Activated CD8-positive, alpha-beta T cell treated with anti-CD3 and anti-CD28 coated beads for 36 hours (primary cell): ENCODE results near the gene WDR3. TPM values are rescaled to one million over a fixed set of nuclear protein-coding genes. Genes with fewer than 3 reads are reported as not detected.
"Not testable (repeated sequence)": the region's sequence is repeated elsewhere in the genome, so short reads cannot be mapped to it uniquely, and the experiment has no call there.

Experiments used
- ATAC-seq: fragments of 200-7000 bp; cut with Tn5 transposase; one replicate; pipeline ENCODE4 v1.10.0; 2021; ENCODE audit warnings: mild to moderate bottlenecking, moderate library complexity
- CTCF ChIA-PET: fragments of 350-600 bp; sonication (Branson Sonifier 250); formaldehyde crosslinking; loops from one replicate; lab custom pipeline; 2021; ENCODE audit warnings: antibody characterized with exemption; lab: Charles Lee
- POLR2A ChIA-PET: fragments of 350-600 bp; sonication (Branson Sonifier 250); formaldehyde crosslinking; loops from one replicate; lab custom pipeline; 2021; ENCODE audit warnings: antibody characterized with exemption; lab: Charles Lee
- DNase-seq: peaks from one replicate; pipeline ENCODE4 v3.0.0-alpha.2; 2020
- H3K27ac Mint-ChIP-seq: one replicate; pipeline ENCODE4 v1.8.0; 2021; ENCODE audit warnings: mild to moderate bottlenecking, mixed read lengths
- H3K27me3 Mint-ChIP-seq: one replicate; pipeline ENCODE4 v1.8.0; 2021; ENCODE audit warnings: mixed read lengths
- H3K36me3 Mint-ChIP-seq: one replicate; pipeline ENCODE4 v1.8.0; 2021; ENCODE audit warnings: low read depth, mixed read lengths
- H3K4me1 Mint-ChIP-seq: one replicate; pipeline ENCODE4 v1.8.0; 2021; ENCODE audit warnings: low read depth, mixed read lengths
- H3K4me3 Mint-ChIP-seq: one replicate; pipeline ENCODE4 v1.8.0; 2021; ENCODE audit warnings: mild to moderate bottlenecking, moderate library complexity, mixed read lengths
- H3K9me3 Mint-ChIP-seq: one replicate; pipeline ENCODE4 v1.8.0; 2021; ENCODE audit warnings: mixed read lengths
- intact Hi-C: fragments of 100-400 bp; cut with micrococcal nuclease; formaldehyde crosslinking; loops from one replicate; pipeline ENCODE4 v1.10.0; 2022
- total RNA-seq, 2 experiments: library from RNA; stranded (reverse); gene quantifications; one replicate each; pipeline ENCODE4 v1.2.3, GENCODE V29; 2021
- TF ChIP-seq, protein P1 (sequence below): fragments of 200-600 bp; IDR thresholded peaks from one replicate; pipeline ENCODE4 v1.8.0; 2022; ENCODE audit warnings: antibody characterized with exemption, mild to moderate bottlenecking

The WDR3 gene
- total RNA-seq, 2 experiments from 2014 or later = 61.6 to 63.0 TPM

DNA sequence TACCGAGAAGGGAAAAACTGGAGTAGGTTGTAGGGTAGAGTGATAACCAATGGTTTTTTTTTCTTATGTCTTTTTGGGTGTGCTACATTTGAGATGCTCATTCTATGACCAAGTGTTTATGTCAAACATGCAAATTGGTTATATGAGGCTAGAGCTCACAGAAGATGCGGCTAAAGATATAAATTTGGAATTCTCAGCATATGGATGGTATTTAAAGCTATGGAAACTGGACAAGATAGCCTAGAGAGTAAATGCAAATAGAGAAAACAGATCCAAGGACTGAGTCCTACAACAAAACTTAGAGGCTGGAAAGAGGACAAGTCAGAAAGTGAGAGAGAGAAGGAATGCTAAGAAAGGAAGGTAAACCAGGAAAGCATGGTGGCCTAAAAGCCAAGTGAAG is 7.5 kb upstream of the WDR3 start:
- Mint-ChIP-seq H3K9me3 (no peaks in the 10 kb centered on the region), H3K27ac (no peak overlapping the region), H3K4me3 (no peak overlapping the region), H3K27me3 (no peaks in the 10 kb centered on the region), H3K4me1 (peaks cover 8% of the 10 kb centered on the region), H3K36me3 (peaks cover 23% of the 10 kb centered on the region)
- TF ChIP-seq, protein P1, sequence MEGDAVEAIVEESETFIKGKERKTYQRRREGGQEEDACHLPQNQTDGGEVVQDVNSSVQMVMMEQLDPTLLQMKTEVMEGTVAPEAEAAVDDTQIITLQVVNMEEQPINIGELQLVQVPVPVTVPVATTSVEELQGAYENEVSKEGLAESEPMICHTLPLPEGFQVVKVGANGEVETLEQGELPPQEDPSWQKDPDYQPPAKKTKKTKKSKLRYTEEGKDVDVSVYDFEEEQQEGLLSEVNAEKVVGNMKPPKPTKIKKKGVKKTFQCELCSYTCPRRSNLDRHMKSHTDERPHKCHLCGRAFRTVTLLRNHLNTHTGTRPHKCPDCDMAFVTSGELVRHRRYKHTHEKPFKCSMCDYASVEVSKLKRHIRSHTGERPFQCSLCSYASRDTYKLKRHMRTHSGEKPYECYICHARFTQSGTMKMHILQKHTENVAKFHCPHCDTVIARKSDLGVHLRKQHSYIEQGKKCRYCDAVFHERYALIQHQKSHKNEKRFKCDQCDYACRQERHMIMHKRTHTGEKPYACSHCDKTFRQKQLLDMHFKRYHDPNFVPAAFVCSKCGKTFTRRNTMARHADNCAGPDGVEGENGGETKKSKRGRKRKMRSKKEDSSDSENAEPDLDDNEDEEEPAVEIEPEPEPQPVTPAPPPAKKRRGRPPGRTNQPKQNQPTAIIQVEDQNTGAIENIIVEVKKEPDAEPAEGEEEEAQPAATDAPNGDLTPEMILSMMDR = no peak
- intact Hi-C loops = no loop called here
- CTCF ChIA-PET = interaction anchor here (1.3 kb wide), 1 partner anchor 23 kb away, joined by 3 read pairs; no protein-coding TSS in a partner anchor
- ATAC-seq (no peak), DNase-seq (no peak)
- POLR2A ChIA-PET = no interaction called here

DNA sequence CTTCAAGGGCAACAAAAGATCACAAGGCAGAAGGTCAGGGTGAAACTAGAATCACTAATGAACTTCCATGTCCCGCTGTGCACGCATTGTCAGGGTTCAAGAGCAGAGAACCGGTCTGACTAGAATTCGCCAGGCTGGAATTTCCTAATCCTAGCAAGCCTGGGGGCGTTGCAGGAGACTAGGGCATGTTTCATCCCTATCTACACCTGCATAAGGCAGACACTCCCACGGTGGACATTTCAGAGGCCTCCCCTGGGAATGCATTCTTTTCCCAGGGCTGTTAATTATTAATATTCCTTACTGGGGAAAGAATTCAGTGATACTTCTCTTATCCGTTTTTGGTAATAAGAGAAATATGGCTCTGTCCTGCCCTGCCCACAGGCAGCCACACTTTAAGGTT is 6.8 kb upstream of the WDR3 start:
- CTCF ChIA-PET = interaction anchor here (1.3 kb wide), 1 partner anchor 24 kb away, joined by 3 read pairs; no protein-coding TSS in a partner anchor
- H3K4me3 Mint-ChIP-seq, DNase-seq, intact Hi-C loops, H3K27ac Mint-ChIP-seq, H3K9me3 Mint-ChIP-seq, POLR2A ChIA-PET, H3K27me3 Mint-ChIP-seq, ATAC-seq: not testable (repeated sequence)
- Mint-ChIP-seq H3K36me3 (peaks cover 17% of the 10 kb centered on the region), H3K4me1 (peaks cover 12% of the 10 kb centered on the region)

DNA sequence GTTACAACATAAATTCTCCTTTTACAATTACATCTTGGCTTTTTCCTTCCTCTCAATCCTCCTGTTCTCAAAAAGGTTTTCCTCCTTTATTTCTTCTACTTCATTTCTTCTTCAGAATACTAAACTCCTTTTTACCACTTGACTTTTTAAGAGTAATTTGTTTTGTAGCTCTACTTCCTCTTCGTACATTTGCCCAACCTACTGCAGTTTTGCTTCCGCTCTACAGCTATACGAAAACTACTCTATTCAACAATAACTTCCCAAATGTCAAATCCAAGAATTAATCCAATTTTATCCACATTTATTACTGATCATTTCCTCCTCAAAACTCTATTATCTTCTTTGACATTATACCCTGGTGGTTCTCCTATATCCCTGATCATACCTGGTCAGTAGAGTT is 3.6 kb upstream of the WDR3 start:
- TF ChIP-seq, protein P1 = no peak
- Mint-ChIP-seq H3K4me1 (peaks cover 31% of the 10 kb centered on the region), H3K27me3 (no peaks in the 10 kb centered on the region), H3K9me3 (no peaks in the 10 kb centered on the region), H3K4me3 (no peak overlapping the region), H3K27ac (no peak overlapping the region), H3K36me3 (peaks cover 18% of the 10 kb centered on the region)
- ATAC-seq (no peak), DNase-seq (no peak)
- ChIA-PET CTCF (interaction anchor here (1.0 to 1.7 kb wide), 2 partner anchors 8 to 172 kb away, joined by 3 to 6 read pairs; no protein-coding TSS in a partner anchor), POLR2A (no interaction called here)
- intact Hi-C loops = no loop called here

DNA sequence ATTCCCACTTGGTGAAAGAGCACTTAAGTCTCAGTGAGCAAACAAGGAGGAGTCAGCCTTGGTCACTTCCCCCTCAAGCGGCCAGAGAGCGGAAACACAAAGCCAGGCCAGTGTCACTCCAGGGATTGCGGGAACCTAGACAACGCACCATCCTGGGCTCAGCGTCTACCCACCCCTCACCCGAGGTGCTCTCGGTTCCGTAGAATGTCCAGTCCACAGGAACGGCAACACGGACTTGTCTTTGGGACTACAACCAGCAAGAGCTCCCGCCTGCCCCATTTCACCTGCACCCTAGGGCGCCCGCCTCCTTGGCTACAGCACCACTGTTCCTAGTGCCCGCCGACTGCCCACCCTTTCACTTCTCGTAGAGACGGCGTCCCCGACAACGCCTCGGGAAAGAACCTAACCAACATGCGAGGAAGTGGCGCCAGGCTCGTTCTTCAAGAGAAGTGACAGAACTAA is 627 bp upstream of the WDR3 start:
- Mint-ChIP-seq H3K27ac (peak overlapping the region; percentile 91), H3K4me3 (peak overlapping the region; percentile 99), H3K4me1 (peaks cover 56% of the 10 kb centered on the region), H3K36me3 (peaks cover 38% of the 10 kb centered on the region), H3K27me3 (no peaks in the 10 kb centered on the region), H3K9me3 (no peaks in the 10 kb centered on the region)
- ATAC-seq = peak; percentile 52
- ChIA-PET CTCF (interaction anchor here (1.1 to 2.4 kb wide), 4 partner anchors 11 to 171 kb away, joined by 3 to 17 read pairs (median 4); no protein-coding TSS in a partner anchor), POLR2A (interaction anchor here (0.8 to 2.0 kb wide), 4 partner anchors 32 to 1211 kb away, joined by 3 to 4 read pairs (median 4); partner anchors contain the start of gene WARS2)
- intact Hi-C loops = no loop called here
- TF ChIP-seq, protein P1 = no peak
- DNase-seq = peak; percentile 73

DNA sequence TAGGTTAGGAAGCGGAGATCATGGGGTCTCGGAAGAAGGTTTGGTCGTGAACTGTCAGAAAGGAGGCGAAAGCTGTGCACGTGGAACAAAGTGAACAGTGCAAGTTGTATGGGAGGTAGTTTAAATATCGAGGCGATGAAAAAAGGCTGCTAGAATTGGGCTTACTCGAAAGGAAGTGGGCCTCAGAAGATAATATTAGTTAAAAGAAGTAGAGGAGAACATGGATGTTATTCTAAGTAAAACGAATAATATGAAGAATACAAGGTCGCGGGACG is 571 bp downstream of the WDR3 start:
- peaks cover 59% of the 10 kb centered on the region for H3K4me1 Mint-ChIP-seq
- TF ChIP-seq, protein P1 = no peak
- peak overlapping the region; percentile 99 for H3K4me3 Mint-ChIP-seq
- ChIA-PET CTCF (interaction anchor here (1.4 kb wide), 2 partner anchors 12 to 34 kb away, joined by 4 to 5 read pairs; no protein-coding TSS in a partner anchor), POLR2A (interaction anchor here (1.4 to 2.0 kb wide), 2 partner anchors 38 to 275 kb away, joined by 3 to 4 read pairs; no protein-coding TSS in a partner anchor)
- H3K27ac Mint-ChIP-seq = peak overlapping the region; percentile 91
- intact Hi-C loops = no loop called here
- no peaks in the 10 kb centered on the region for H3K27me3 Mint-ChIP-seq
- ATAC-seq (no peak), DNase-seq (no peak)
- peaks cover 42% of the 10 kb centered on the region for H3K36me3 Mint-ChIP-seq
- no peaks in the 10 kb centered on the region for H3K9me3 Mint-ChIP-seq
